ENCODE data around the gene NCKAP1.
"Not testable (repeated sequence)": the region's sequence is repeated elsewhere in the genome, so short reads cannot be mapped to it uniquely, and the experiment has no call there.

The NCKAP1 gene

DNA sequence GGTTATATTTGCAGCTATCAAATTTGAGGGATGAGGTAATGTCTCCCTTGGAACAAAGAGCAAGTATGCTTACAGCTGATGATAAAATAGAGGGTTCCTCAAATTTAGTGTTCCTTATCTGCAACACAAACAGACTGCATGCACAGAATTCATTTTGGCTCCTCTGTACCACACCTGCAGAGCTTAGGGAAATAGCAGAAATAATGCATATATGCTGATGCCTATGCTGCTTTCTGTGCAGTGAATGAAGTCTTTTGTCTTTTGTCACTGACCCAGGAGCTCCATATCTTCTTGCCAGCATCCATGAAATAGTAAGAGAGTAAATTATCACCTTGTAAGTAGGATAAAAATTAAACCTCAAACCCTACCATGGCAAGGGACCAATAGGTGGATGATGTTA is 69.8 kb downstream of the NCKAP1 start:
- no peak for DNase-seq (ENCODE audit: low spot score in 2 of 2)
- Histone ChIP-seq H3K4me3 (no peak overlapping the region), H3K36me3 (replicated peaks) (peaks cover 27% of the 10 kb centered on the region), H3K9me3 (no peaks in the 10 kb centered on the region), H3K27me3 (ENCODE audit: low read depth) (no peaks in the 10 kb centered on the region), H3K4me1 (no peaks in the 10 kb centered on the region)
- in situ Hi-C loops (cut with MboI; ENCODE audit: low sequenced_read_pairs) = no loop called here

DNA sequence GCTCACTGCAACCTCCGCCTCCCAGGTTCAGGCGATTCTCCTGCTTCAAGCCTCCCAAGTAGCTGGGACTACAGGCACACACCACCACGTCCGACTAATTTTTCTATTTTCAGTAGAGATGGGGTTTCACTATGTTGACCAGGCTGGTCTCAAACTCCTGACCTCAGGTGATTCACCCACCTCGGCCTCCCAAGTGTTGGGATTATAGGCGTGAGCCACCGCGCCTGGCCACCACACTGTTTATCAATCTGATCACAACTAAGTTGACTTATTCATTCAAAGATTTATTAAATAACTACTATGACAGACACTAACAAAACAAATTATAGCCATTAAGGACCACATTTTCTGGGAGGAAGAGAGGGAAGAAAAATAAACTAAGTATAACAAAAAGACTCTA is 71.9 kb downstream of the NCKAP1 start:
- DNase-seq (ENCODE audit: low spot score in 2 of 2); H3K4me3 ChIP-seq; H3K4me1 ChIP-seq; H3K27me3 ChIP-seq (ENCODE audit: low read depth); H3K9me3 ChIP-seq; in situ Hi-C loops (cut with MboI; ENCODE audit: low sequenced_read_pairs): not testable (repeated sequence)
- peaks cover 18% of the 10 kb centered on the region for H3K36me3 ChIP-seq (replicated peaks)

DNA sequence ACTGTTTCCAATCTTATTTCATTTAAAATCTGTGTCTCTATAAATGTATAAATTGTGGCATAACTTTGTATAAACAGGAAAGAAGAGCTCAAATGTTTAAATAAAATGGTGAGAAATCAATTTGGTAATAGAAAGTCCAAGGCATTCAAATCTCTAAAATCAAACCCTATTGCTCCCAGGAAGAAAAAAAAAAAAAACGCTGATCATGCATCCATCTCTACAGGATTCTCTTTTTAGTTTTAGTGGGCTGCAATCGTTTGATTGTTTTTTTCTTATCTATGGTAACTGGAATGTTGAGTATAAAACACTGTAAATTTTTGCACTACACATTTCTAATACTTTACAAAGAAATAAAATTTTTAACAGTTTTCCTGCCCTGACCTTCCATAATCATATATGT is 75.6 kb downstream of the NCKAP1 start:
- H3K4me3 ChIP-seq = no peak overlapping the region
- no peaks in the 10 kb centered on the region for H3K9me3 ChIP-seq
- peaks cover 18% of the 10 kb centered on the region for H3K36me3 ChIP-seq (replicated peaks)
- DNase-seq (ENCODE audit: low spot score in 2 of 2) = no peak
- H3K27me3 ChIP-seq (ENCODE audit: low read depth) = no peaks in the 10 kb centered on the region
- in situ Hi-C loops (cut with MboI; ENCODE audit: low sequenced_read_pairs) = no loop called here
- no peaks in the 10 kb centered on the region for H3K4me1 ChIP-seq

DNA sequence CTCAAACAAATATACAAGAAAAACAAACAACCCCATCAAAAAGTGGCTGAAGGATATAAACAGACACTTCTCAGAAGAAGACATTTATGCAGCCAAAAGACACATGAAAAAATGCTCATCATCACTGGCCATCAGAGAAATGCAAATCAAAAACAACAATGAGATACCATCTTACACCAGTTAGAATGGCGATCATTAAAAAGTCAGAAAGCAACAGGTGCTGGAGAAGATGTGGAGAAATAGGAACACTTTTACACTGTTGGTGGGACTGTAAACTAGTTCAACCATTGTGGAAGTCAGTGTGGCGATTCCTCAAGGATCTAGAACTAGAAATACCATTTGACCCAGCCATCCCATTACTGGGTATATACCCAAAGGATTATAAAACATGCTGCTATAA is 77.4 kb downstream of the NCKAP1 start:
- H3K9me3 ChIP-seq; in situ Hi-C loops (cut with MboI; ENCODE audit: low sequenced_read_pairs); H3K4me3 ChIP-seq; H3K4me1 ChIP-seq; DNase-seq (ENCODE audit: low spot score in 2 of 2); H3K27me3 ChIP-seq (ENCODE audit: low read depth): not testable (repeated sequence)
- H3K36me3 ChIP-seq (replicated peaks) = peaks cover 26% of the 10 kb centered on the region

DNA sequence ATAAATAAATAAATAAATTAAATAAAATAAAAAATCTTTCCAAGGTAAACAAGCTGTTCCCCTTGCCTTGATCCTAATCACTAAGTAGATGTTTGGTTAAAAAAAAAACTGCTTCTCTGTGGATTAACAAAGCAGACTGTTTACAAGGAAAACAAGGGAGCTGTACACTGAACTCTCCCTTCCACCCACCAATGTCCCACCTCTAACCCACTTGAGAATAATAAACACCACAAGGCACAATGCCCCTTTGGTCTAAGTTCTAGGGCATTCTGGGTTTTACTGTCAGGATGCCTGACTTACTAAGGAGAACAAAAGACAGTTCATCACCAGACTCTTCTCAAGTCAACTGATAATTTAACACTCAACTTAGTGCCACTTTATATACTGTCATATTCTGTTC is 83.5 kb downstream of the NCKAP1 start:
- Histone ChIP-seq H3K9me3 (no peaks in the 10 kb centered on the region), H3K36me3 (replicated peaks) (peaks cover 34% of the 10 kb centered on the region), H3K4me3 (no peak overlapping the region), H3K4me1 (no peaks in the 10 kb centered on the region), H3K27me3 (ENCODE audit: low read depth) (no peaks in the 10 kb centered on the region)
- in situ Hi-C loops (cut with MboI; ENCODE audit: low sequenced_read_pairs) = no loop called here
- no peak for DNase-seq (ENCODE audit: low spot score in 2 of 2)

DNA sequence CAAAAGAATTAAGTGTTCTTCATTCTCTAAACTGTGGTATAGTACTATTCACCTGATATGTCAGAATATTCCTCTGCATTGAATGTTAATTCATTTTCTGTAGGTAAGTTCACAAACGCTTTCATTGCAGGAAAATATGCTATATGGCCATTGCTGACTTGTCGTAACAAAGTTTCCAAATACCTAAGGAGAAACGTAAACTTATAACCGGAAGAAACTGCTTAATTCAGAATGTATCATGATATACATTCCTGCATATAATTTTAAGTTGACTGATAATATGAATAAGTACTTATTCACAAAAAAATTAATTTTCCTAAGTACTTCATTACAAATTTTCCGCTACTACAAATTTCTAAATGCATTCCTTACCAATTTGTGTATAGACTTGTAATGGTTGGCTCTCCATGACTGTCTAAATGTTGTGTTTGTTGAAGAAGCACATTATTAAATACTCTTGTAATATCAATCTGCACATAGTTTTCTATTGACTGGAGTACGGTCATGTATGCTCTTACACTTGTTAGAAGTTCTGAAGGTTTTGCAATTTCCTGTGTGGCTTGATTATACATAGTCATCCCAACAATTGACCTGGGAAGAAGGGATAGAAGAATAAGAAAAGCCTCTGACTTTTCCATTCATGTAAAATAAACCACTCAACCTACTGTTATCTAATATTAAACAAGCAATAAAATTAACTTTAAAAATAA is 85.4 kb downstream of the NCKAP1 start:
- H3K4me1 ChIP-seq = no peaks in the 10 kb centered on the region
- H3K27me3 ChIP-seq (ENCODE audit: low read depth) = no peaks in the 10 kb centered on the region
- peaks cover 37% of the 10 kb centered on the region for H3K36me3 ChIP-seq (replicated peaks)
- in situ Hi-C loops (cut with MboI; ENCODE audit: low sequenced_read_pairs) = no loop called here
- no peaks in the 10 kb centered on the region for H3K9me3 ChIP-seq
- DNase-seq (ENCODE audit: low spot score in 2 of 2) = no peak
- H3K4me3 ChIP-seq = no peak overlapping the region

DNA sequence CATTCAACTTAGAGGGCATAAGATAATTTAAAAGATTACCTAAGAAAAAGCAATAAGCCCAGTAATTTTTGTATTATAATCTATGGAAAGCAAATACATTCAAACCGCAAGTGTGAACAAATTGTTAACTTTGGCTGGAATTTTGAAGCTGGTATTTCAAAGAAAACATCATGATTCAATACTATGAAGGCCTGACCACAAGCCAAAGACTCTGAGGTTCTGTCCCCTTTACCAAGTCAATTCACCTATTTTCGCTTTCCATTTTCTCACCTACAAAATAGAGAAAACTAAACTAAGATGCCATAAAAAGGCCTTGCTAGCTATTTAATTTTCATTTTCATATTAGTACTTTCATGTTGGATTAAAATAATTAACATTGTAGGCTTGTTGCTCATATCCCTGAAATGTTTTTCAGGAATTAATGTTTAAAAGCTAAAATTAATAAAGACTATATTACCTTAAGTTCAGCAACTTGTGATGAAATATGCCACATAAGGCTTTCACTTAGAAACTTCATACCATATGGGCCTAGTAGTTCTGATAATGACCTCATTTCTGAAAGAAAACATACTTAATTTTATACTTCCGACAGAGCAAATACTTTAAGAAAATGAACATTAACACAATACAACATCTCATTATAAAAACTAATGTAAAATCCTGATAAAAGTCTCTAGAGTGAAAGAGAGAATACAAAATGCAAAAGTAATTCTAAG is 86.2 kb downstream of the NCKAP1 start:
- no peaks in the 10 kb centered on the region for H3K27me3 ChIP-seq (ENCODE audit: low read depth)
- H3K9me3 ChIP-seq = no peaks in the 10 kb centered on the region
- H3K4me1 ChIP-seq = peaks cover 2% of the 10 kb centered on the region
- DNase-seq (ENCODE audit: low spot score in 2 of 2) = no peak
- in situ Hi-C loops (cut with MboI; ENCODE audit: low sequenced_read_pairs) = no loop called here
- peaks cover 30% of the 10 kb centered on the region for H3K36me3 ChIP-seq (replicated peaks)
- H3K4me3 ChIP-seq = no peak overlapping the region

DNA sequence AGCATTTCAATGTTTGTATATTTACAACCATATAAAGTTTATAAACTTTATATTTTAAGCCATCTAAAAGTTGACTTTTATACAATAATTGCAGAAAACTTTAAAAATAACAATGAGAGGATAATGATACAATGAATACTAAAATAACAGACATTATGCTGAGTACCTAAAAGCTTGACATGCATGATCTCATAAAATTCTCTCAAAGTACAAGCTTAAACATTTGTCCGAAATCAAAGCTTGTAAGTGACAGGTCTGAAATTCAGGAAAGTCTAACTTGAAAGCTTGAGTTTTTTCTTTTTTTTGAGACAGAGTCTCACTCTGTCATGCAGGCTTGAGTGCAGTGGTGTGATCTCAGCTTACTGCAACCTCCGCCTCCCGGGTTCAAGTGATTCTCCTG is 87.7 kb downstream of the NCKAP1 start:
- Histone ChIP-seq H3K36me3 (replicated peaks) (peaks cover 17% of the 10 kb centered on the region), H3K4me1 (peaks cover 6% of the 10 kb centered on the region), H3K4me3 (no peak overlapping the region), H3K27me3 (ENCODE audit: low read depth) (no peaks in the 10 kb centered on the region), H3K9me3 (no peaks in the 10 kb centered on the region)
- in situ Hi-C loops (cut with MboI; ENCODE audit: low sequenced_read_pairs) = no loop called here
- no peak for DNase-seq (ENCODE audit: low spot score in 2 of 2)

DNA sequence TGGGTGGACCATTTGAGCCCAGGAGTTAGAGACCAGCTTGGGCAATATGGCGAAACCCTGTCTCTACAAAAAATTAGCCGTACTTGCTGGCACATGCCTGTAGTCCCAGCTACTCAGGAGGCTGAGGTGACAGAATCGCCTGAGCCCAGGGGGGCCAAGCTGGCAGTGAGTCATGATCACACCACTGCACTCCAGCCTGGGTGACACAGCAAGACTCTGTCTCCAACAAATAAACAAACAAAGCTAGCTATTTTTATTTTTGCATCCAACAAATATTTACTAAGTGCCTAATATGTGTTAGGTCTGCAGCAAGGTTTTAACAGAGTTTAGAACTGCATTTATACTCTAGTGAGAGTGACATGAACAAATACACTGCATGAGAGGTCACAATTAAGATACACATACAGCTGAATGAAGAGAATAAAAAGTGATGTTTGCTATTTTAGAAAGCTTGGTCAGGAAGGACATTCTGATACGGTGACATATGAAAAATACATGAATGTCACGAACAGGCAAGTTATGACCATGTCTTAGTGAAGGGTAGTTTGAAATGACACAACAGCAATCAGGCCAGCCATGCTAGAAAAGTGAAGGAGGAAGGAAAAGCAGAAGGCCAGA is 88.6 kb downstream of the NCKAP1 start:
- Histone ChIP-seq H3K4me1 (peaks cover 6% of the 10 kb centered on the region), H3K36me3 (replicated peaks) (peaks cover 16% of the 10 kb centered on the region)

DNA sequence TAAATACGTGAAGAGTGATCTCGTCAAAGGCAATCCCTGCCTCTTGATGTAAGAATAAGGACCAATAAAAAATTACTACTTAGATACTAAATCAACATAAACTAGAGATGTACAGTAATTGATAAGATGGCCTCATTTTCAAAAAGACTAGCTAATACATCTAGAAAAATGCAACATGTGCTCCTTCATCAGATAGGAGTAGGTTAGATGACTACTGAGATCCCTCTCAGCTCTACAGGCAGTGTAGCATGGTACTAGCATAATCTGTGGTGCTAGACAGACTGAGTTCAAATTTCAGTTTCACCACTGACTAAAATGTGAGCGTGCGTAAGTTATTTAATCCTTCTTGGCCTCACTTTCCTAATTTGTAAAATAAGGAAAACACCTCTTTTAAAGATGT is 89.2 kb downstream of the NCKAP1 start:
- no peak for DNase-seq (ENCODE audit: low spot score in 2 of 2)
- no peaks in the 10 kb centered on the region for H3K27me3 ChIP-seq (ENCODE audit: low read depth)
- in situ Hi-C loops (cut with MboI; ENCODE audit: low sequenced_read_pairs) = no loop called here
- no peaks in the 10 kb centered on the region for H3K9me3 ChIP-seq
- H3K36me3 ChIP-seq (replicated peaks) = peaks cover 16% of the 10 kb centered on the region
- no peak overlapping the region for H3K4me3 ChIP-seq
- peaks cover 6% of the 10 kb centered on the region for H3K4me1 ChIP-seq

More for the DNA sequence above, 88.6 kb downstream of the NCKAP1 start:
- H3K27me3 ChIP-seq (ENCODE audit: low read depth) = no peaks in the 10 kb centered on the region
- no peaks in the 10 kb centered on the region for H3K9me3 ChIP-seq
- no peak for DNase-seq (ENCODE audit: low spot score in 2 of 2)
- no peak overlapping the region for H3K4me3 ChIP-seq
- in situ Hi-C loops (cut with MboI; ENCODE audit: low sequenced_read_pairs) = no loop called here

DNA sequence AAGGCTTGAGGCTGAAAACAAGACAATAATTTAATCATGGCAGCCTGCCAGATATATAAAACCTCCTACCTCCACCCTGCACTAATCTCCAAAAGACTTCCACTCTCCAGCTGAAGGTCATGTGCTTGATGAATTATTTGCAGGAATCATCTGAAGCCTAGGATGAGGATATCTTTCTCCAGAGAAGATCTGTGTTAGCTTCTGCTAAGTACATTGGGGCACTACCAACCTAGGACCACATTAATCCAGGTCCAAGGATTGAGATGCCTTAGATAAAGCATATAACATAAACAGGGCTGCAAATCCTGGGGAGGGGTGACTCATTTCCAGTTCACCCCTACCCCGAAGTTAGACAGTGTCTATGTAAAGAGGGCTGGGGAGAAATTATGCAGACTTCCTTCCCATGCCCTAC is 91.3 kb downstream of the NCKAP1 start:
- Histone ChIP-seq H3K36me3 (replicated peaks) (peaks cover 8% of the 10 kb centered on the region), H3K4me3 (no peak overlapping the region), H3K4me1 (peaks cover 6% of the 10 kb centered on the region), H3K9me3 (no peaks in the 10 kb centered on the region), H3K27me3 (ENCODE audit: low read depth) (no peaks in the 10 kb centered on the region)
- peak in 1 of 2 experiments; percentile 10 for DNase-seq (ENCODE audit: low spot score in 2 of 2)
- in situ Hi-C loops (cut with MboI; ENCODE audit: low sequenced_read_pairs) = no loop called here

DNA sequence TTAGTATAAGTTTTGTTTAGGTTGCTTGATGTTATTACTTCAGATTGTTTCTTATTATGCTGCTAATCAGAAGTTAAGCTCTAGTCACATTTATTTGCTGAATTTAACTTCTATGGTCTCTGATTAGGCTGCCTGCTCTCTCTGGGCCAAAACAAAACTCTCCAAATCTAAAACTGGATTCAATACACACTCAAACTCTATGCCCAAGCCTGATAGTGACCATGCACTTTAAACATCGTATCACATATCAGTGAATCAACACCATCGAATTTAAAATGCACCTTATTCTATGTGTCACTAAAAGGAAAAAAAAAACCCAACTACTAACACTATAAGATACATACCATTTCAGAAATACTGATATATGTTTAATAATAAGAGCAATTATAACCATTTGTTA is 94.9 kb downstream of the NCKAP1 start:
- Histone ChIP-seq H3K4me3 (no peak overlapping the region), H3K36me3 (replicated peaks) (peaks cover 8% of the 10 kb centered on the region), H3K4me1 (peaks cover 6% of the 10 kb centered on the region), H3K9me3 (no peaks in the 10 kb centered on the region), H3K27me3 (ENCODE audit: low read depth) (no peaks in the 10 kb centered on the region)
- in situ Hi-C loops (cut with MboI; ENCODE audit: low sequenced_read_pairs) = no loop called here
- DNase-seq (ENCODE audit: low spot score in 2 of 2) = no peak

DNA sequence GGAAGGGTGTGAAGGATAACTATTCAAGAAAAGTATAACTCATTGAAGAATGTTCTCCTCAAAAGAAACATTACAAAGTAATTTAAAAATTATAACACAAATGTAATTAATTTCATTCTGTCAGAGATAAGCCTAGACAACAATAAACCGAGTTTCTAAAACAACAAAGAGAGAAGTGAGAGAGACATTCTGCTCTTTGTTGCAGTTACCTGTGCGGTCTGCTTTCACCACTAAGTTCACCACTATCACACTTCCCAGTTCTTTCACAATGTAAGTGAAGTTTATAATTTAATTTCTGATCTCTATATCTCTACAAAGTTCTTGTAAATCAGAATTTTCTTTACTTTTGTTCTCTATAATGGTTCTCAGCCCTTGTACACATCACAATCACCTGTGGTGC is 95.5 kb downstream of the NCKAP1 start:
- Histone ChIP-seq H3K36me3 (replicated peaks) (peaks cover 8% of the 10 kb centered on the region), H3K27me3 (ENCODE audit: low read depth) (no peaks in the 10 kb centered on the region), H3K9me3 (no peaks in the 10 kb centered on the region), H3K4me3 (no peak overlapping the region), H3K4me1 (peaks cover 6% of the 10 kb centered on the region)
- no peak for DNase-seq (ENCODE audit: low spot score in 2 of 2)
- in situ Hi-C loops (cut with MboI; ENCODE audit: low sequenced_read_pairs) = no loop called here

DNA sequence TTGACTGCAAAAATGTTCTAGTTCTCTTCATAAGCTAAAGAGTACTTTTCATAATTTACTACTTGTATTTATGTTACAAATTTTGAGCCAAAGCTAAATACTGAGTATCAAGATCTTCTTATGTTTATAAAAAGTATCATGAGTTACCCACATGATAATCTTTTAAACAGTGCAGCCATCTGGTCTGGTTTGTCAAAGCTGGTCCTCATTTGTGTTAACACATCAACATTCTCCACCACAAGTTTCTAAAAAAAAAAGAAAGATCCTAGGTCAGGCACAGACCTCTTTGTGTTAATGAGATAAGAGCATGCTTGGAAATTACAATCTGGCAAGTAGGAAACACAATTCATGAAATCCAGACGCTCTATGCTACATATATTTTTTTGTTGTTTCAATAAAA is 96.3 kb downstream of the NCKAP1 start:
- H3K4me1 ChIP-seq = peaks cover 2% of the 10 kb centered on the region
- no peaks in the 10 kb centered on the region for H3K9me3 ChIP-seq
- no peak overlapping the region for H3K4me3 ChIP-seq
- no peaks in the 10 kb centered on the region for H3K27me3 ChIP-seq (ENCODE audit: low read depth)
- DNase-seq (ENCODE audit: low spot score in 2 of 2) = no peak
- H3K36me3 ChIP-seq (replicated peaks) = peaks cover 8% of the 10 kb centered on the region
- in situ Hi-C loops (cut with MboI; ENCODE audit: low sequenced_read_pairs) = no loop called here

All from HAP-1 (cell line).